Measurements from ENCODE around the gene GRIK4.

Gene GRIK4, protein sequence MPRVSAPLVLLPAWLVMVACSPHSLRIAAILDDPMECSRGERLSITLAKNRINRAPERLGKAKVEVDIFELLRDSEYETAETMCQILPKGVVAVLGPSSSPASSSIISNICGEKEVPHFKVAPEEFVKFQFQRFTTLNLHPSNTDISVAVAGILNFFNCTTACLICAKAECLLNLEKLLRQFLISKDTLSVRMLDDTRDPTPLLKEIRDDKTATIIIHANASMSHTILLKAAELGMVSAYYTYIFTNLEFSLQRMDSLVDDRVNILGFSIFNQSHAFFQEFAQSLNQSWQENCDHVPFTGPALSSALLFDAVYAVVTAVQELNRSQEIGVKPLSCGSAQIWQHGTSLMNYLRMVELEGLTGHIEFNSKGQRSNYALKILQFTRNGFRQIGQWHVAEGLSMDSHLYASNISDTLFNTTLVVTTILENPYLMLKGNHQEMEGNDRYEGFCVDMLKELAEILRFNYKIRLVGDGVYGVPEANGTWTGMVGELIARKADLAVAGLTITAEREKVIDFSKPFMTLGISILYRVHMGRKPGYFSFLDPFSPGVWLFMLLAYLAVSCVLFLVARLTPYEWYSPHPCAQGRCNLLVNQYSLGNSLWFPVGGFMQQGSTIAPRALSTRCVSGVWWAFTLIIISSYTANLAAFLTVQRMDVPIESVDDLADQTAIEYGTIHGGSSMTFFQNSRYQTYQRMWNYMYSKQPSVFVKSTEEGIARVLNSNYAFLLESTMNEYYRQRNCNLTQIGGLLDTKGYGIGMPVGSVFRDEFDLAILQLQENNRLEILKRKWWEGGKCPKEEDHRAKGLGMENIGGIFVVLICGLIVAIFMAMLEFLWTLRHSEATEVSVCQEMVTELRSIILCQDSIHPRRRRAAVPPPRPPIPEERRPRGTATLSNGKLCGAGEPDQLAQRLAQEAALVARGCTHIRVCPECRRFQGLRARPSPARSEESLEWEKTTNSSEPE

GRCh38 chr11:120511116-120511819 is at the start of gene GRIK4:
Gene GRIK4 (plus strand): TSS chr11:120511748. CDS start chr11:120660319, 148,571 bp downstream.
- DNase-seq (ENCODE audit: low read depth) = peak; percentile 54
- TF ChIP-seq CTCF (conservative IDR thresholded peaks at IDR 0.05; ENCODE audit: low read length) = peak; percentile 79
- peak within 1 kb of the TSS; percentile 24; the same call in 1 of the 2 replicates for H3K4me3 ChIP-seq (ENCODE audit: low read length)

- DNase-seq (ENCODE audit: low read depth) = no peak
- no peak for TF ChIP-seq CTCF (conservative IDR thresholded peaks at IDR 0.05; ENCODE audit: low read length)
- no peak overlapping the region for H3K4me3 ChIP-seq (ENCODE audit: low read length)
These were observed 48.7 kb upstream of the GRIK4 start for GRCh38 chr11:120462825-120463224.

DNA sequence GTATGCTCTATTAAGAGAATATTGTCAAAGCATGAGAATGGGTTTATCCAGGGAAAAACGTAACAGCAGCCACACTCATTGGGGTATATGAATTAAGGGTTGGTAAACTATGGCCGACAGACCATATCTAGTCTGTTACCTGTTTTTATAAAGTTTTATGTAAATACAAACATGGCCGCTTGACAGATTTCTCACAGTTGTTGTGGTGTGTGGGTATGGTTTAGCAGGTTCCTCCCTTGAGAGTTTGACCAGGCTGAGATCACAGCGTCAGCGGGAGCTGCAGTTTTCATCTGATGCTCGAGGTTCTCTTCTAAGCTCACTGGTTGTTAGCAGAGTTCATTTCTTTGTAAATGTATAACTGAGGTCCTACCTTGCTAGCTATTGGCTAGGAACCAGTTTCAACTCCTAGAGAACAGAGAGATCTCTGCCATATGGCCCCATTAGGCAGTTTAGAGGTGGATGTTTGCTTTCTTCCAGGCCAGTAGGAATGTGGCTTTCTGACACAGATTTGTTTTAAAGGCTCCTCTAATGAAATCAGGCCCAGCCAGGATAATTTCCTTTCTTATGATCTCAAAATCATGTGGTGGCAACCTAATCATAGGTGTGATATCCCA is 45.5 kb upstream of the GRIK4 start:
- no peak for DNase-seq (ENCODE audit: low read depth)
- no peak overlapping the region for H3K4me3 ChIP-seq (ENCODE audit: low read length)
- TF ChIP-seq CTCF (conservative IDR thresholded peaks at IDR 0.05; ENCODE audit: low read length) = no peak

DNA sequence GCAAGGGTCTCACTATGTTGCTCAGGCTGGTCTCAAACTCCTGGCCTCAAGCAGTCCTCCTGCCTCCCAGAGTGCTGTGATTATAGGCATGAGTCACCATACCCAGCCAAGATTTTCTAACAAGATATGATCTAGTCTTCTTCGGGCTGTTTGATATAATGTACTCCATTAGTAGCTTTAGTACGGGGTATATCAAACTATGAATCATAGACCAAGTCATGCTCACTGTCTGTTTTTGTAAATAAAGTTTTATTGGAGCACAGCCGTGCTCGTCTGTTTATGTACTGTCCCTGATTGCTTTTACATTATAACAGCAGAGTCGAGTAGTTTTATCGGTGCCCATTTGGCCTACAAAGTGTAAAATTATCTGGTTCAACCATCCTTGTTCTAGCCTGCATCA is 43.9 kb upstream of the GRIK4 start:
- H3K4me3 ChIP-seq (ENCODE audit: low read length) = no peak overlapping the region
- TF ChIP-seq CTCF (conservative IDR thresholded peaks at IDR 0.05; ENCODE audit: low read length) = no peak
- DNase-seq (ENCODE audit: low read depth) = no peak

- no peak for TF ChIP-seq CTCF (conservative IDR thresholded peaks at IDR 0.05; ENCODE audit: low read length)
- peak; percentile 93 for DNase-seq (ENCODE audit: low read depth)
- H3K4me3 ChIP-seq (ENCODE audit: low read length) = no peak overlapping the region
These were observed 40.4 kb upstream of the GRIK4 start for GRCh38 chr11:120471131-120471530.

DNA sequence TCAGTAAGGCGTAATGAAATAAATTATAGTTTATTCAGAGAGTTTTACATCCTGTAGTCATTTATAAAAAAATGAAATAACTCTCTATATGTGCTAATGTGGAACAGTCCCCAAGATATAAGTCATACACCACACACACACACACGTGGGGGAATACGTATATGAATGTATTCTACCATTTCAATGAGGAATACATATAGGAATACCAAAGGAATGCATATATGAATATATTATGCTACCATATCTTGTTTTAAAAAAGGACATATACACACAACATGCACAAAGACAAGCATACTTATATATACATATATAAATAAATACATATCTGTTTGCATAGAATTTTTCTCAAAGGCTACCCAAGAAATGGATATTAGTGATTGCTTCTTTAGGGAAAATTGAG is 39.6 kb upstream of the GRIK4 start:
- DNase-seq (ENCODE audit: low read depth) = no peak
- no peak overlapping the region for H3K4me3 ChIP-seq (ENCODE audit: low read length)
- TF ChIP-seq CTCF (conservative IDR thresholded peaks at IDR 0.05; ENCODE audit: low read length) = no peak
